NCI-H146 treated with DMSO at 0.1 percent for 48 hours (cell line): Measurements from ENCODE around the gene TRAF7.
"Not testable (repeated sequence)": the region's sequence is repeated elsewhere in the genome, so short reads cannot be mapped to it uniquely, and the experiment has no call there.

Experiments
- DNase-seq: peaks from one replicate; lab custom pipeline; 2025; ENCODE audit not compliant: unreplicated experiment; lab: John Stamatoyannopoulos, UW

Gene TRAF7

GRCh38 chr16:2155091-2155950 lies at the start of gene TRAF7:
Gene TRAF7 (plus strand): TSS chr16:2155782. CDS start chr16:2163921, 8,139 bp downstream.
- DNase-seq: peak; percentile 100

DNA sequence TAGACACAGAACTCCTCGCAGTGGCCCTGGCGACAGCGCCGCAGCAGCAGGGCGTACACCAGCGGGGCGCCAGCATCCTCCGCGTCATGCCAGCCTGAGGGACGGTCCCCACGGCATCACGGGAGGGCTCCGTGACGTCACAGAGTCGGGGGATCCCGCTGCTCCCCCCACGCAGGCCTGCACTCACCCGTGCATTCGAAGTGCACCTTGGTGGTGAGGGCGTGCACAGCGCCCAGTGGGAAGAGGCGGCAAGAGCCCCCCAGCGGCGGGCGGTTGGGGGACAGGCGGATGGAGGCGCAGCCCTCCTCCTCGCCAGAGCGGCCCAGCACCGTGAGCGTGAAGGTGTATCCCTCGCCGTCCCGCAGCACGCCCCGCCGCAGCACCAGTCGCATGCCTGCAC lies 49.4 kb upstream of the TRAF7 start:
- DNase-seq: not testable (repeated sequence)

DNA sequence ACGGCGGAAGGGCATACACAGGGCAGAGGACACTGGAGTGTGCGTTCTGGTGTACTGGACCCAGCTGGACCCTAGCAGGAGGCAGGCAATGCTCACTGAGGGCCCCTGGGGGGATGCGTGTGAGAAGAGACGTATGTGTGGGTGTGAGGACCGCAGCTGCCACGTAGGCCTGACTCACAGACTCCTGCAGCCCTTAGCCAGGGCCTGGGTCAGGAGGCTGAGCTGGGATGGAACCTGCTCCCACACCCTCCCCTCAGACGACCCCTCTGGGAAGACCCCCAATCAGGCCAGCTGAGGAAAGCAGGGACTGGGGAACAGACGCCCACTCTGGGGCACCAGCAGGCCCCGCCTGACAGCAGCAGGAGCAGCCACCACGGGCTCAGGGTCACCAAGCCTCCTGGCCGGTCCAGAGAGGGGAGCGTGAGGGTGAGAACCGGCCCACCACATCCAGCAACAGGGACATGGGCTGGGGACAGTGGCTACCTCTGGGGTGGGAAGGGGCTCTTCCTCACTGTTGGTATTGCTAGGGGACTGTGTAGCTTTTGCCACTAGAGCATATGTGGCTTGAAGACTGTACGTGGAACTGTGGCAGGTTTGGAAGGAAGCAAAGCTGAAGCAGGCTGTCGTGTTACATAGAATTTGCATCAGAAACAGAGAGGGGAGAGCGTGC lies 48.3 kb upstream of the TRAF7 start:
- DNase-seq: not testable (repeated sequence)

DNA sequence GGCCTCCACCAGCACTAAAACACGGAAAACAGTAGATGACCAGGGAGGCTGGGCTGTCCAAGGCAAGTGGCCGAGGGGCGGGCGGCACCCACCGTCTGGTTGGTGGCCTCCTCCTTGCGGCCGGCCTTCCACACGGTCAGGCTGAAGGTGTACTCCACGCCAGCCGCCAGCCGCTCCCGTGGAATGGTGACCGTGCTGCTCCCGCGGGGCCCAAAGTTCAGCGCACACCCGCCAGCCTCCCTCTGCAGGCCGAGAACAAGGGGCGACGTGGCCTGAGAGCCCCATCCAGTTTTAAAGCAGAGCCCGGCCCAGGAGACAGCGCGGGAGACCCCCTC lies 47.8 kb upstream of the TRAF7 start:
- DNase-seq: not testable (repeated sequence)

DNA sequence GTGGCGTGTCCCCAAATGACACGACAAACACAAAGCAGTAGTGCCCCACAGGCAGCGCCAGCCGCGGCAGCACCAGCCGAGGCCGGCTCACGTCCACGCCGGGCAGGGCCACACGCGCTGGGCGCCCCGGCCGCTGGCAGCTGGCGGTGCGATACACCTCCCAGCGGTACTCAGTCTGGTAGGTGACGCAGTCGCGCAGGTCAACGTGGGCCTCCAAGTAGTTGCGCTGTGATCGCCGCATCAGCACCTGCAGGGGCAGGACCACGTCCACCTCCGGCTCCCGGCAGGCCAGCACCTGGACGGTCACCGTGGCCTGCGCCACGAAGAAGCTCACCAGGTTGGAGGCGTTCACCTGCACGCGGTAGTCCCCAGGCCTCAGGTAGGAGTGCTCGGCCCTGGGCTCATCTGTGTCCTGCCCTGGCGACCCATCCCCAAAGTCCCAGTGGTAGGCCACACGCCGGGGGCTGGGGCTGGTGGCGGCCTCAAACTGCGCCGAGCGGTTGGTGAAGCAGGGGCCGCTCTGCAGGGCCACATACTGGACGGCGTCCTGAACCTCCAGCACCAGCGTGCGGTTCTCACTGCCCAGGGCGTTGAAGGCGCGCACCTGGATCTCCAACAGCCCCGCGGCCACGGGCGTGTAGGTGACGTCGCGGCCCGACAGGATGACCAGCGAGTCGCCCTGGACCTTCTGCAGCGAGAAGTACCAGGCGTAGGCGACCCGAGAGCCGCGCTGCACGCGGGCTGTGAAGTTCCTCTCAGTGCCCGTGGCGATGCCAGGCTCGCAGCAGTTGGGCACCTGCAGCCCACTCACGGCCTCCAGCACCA lies 46.9 kb upstream of the TRAF7 start:
- DNase-seq: not testable (repeated sequence)

DNA sequence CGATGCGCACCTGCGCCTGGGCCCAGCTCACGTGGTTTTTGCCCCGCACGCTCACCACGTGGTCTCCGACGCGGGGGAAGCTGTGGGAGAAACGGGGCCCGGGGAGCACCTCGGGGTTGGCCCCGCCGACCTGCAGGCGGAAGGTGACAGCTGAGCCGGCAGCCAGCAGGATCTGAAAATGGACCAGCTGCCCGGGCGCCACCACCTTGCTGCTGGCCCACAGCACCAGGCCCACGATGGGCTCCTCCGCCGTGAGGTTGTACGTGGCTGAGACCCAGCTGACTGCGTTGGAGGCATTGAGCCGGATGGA lies 46.4 kb upstream of the TRAF7 start:
- DNase-seq: not testable (repeated sequence)

DNA sequence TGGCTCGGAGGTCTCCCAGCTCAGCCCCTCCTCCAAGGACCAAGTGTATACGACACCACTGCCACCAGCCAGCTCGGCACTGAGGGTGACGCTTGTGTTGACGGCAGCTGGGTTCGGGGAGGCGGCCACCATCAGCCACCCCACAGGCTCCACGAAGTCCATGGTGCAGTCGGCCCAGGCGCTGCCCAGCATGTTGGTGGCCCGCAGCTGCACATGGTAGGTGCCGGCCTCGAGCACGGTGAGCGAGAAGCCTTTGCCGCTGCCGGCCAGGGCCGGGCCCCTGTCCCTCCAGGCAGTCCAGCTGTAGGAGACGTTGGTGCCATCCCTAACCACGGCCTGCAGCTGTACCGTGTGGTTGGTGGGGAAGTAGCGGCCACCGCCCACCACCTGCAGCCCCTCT lies 45.7 kb upstream of the TRAF7 start:
- DNase-seq: not testable (repeated sequence)

DNA sequence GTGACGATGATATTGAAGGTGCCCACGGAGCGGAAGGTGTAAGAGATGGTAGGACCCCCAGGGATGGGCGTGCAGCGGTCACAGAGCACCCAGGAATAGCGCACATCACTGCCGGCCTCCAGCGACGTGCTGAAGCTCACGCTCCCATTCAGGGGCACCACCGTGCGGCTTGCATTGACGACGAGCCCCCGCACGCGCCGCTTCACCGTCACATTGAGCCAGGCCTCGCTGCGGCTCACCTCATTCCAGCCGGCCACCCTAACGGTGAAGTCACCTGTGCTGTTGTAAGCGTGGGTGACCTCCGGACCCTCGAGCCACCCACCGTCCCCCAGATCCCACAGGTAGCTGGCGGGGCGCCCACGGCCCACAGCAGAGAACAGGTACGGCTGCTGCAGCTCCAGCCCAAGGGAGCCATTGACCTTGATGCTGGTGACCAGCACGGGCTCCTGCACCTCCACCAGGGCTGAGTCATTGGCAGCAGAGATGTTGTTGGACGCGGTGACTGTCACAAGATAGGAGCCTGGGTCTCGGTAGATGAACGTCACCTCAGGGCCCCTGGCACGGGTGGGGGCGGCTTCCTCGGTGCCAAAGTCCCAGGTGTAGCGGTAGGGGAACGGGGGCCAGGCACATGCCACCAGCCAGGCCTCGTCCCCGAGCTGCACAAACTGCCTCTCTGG lies 45.1 kb upstream of the TRAF7 start:
- not testable (repeated sequence) for DNase-seq

DNA sequence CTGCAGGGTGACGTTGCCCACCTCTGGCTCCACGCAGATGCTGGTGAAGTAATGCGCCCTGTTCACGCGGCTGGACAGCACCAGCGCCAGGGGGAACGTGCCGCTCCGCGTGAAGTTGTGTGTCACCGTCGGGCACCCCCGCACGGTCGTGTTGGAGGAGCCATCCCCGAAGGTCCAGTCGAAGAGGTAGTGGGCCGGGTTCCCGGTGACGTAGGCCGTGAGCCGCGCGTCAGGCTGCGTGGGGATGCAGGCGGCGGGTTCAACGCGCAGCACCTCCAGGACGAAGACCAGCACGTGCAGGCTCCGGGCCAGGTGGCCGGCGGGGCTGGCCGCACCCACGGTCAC lies 44.6 kb upstream of the TRAF7 start:
- DNase-seq: not testable (repeated sequence)

DNA sequence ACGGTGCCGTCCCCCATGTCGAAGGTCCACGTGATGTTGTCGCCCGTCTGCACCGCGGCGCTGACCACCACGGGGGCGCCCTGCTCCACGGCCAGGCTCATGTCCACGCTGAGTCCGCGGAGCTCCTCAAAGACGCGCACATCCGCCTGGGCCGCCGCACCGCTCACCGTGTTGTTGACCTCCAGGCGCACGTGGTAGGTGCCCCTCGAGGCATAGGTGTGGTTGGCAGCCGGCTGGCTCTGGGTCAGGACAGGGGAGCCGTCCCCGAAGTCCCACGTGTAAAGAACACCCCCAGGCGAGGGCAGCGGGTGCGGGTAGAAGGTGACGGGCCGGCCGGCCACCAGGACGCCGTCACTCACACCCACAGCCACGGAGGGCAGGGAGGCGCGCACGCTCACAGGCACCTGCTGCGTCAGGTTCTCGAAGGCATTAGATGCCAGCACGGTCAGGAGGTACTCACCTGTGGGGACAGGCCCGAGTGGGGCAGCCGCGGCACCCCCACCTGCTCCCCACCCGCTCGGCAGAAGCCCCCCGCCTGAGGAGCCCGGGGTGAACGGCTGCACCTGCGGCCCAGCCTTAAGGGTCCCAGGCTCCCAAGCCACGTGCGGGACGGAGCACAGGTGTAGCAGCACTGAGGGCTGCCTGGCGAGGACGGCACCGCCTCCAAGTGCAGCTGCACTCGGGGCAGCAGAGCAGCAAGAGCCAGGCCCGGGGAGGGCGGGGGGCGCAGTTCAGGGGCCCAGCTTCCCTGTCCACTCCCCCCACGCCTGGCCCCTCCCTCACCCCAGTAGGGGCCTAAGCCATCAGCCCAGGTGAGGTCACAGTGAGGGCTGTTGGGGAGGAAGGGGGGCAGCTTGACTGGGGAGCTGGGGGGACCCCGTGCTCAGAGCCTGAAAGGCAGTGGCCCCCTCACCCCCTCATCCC lies 43.9 kb upstream of the TRAF7 start:
- not testable (repeated sequence) for DNase-seq

DNA sequence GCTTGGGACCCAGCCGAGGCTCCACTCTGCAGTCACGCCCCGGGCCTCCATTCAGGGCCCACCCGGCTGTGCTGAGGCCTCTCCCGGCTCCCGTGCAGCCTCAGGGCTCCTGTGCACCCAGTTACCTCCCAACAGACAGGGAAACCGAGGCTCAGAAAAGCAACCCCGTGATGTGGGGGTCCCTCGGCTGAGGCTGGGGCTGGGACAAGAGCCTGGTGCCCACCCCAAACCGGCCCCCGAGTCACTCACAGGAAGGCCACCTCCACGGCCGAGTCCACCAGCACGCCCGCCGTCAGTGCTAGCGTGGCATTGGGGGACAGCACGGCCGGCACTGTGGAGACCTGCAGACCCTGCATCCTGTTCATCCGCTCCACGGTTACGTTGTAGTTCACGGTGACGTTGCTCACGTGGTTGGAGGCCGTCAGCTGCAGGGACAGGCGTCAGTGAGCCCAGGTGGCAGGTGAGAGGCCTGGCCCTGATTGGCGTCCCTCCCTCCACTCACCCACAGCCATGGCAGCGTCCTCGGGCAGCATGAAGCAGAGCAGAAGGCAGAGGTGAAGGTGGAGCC lies 43.0 kb upstream of the TRAF7 start:
- DNase-seq: not testable (repeated sequence)

- DNase-seq: not testable (repeated sequence)
These were observed 41.4 kb upstream of the TRAF7 start for GRCh38 chr16:2114225-2114624.

DNA sequence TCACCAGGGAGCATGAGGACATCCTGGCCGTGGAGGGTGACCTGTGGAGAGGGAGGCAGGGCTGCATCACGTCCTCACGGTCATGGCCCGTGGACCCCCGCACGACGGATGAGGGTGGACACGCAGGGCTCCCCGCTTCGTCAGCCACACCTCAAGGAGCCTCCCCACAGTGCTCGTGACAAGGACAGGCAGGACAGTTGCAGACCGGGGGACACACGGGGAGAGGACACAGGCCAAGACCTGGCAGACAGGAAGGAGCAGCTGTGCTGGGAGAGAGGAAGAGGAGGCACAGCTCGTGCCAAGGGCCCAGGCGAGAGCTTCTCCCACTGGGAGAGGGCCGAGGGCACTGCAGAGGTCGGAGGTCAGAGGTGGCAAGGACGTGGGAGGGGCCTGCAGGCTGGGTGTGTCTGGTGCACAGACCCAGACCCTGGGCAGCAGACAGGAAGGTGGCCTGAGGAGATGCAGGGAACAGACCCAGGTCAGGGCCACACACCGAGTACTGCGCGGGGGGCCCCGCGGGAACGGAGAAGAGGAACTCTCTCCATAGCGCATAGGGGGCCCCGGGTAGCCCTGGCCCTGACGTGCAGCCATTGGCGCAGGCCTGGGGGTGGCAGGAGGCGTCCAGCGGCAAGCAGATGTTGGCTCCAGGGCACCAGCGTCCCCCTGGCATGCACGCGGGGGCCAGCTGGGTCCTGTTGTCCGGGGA lies 40.5 kb upstream of the TRAF7 start:
- not testable (repeated sequence) for DNase-seq

DNA sequence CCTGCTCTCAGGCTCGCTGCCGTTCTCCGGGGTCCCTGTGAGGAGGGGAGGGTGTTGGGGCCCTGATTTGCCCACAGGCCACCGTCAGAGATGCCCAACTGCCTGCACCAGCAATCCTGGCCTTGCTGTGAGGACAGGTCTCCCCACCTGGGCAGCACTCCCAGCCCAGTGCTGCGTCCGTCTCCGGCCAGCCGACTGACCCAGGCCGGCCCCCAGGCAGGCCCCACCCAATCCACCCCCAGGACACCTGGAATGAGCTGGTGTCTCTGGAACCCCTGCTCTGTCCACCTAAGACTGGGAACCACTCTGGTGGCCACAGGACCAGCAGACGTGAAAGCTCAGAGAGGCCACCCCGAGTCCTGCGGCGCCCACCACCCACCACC lies 40.0 kb upstream of the TRAF7 start:
- no peak for DNase-seq

GRCh38 chr16:2116428-2116827 lies 39.2 kb upstream of the TRAF7 start:
- not testable (repeated sequence) for DNase-seq

- not testable (repeated sequence) for DNase-seq
These were observed 38.2 kb upstream of the TRAF7 start for GRCh38 chr16:2117341-2117740.

GRCh38 chr16:2117960-2118722 lies 37.4 kb upstream of the TRAF7 start:
- DNase-seq: not testable (repeated sequence)

- DNase-seq: not testable (repeated sequence)
These were observed 34.3 kb upstream of the TRAF7 start for GRCh38 chr16:2121325-2121724.
